ENCODE results near the gene TCTA. TPM values are rescaled to one million over a fixed set of nuclear protein-coding genes. Genes with fewer than 3 reads are reported as not detected.

Gene TCTA
- total and polyA plus RNA-seq, 2 donors (not counting 3 experiments of a cell fraction or from before 2014, with no cell fraction given), result 21.9 to 32.3 TPM

- H3K4me2 ChIP-seq (ENCODE audit: insufficient read depth, low read length), result no peak overlapping the region
- POLR2A ChIA-PET, result interaction anchor here (0.5 kb wide), 1 partner anchor 8 kb away, joined by 5 read pairs; no protein-coding TSS in a partner anchor
Measured at GRCh38 chr3:49378249-49378895, 33.9 kb upstream of the TCTA start.

More at GRCh38 chr3:49378249-49378895, 33.9 kb upstream of the TCTA start:
- dilution Hi-C loops (cut with MboI; ENCODE audit: extremely low pct_ligation_motif_present, low sequenced_read_pairs) (no loop called here), intact Hi-C loops (cut with micrococcal nuclease) (no loop called here)
- no peak for TF ChIP-seq GATA2 (IDR thresholded peaks at IDR 0.05; ENCODE audit: insufficient read depth, insufficient read length, low read depth, low read length)
- no peak for TF ChIP-seq EZH2 (IDR thresholded peaks at IDR 0.05; ENCODE audit: borderline replicate concordance, low read depth, low read length, severe bottlenecking)
- no peak for TF ChIP-seq CTCF (IDR thresholded peaks at IDR 0.05; ENCODE audit: extremely low read depth in 1 of 2, insufficient read depth in 1 of 2, low read depth in 1 of 2, low read length in 2 of 2)
- Histone ChIP-seq H3K9ac (replicated peaks; ENCODE audit: extremely low read depth, insufficient read depth, low read length) (no peak overlapping the region), H3K9me3 (replicated peaks; ENCODE audit: control insufficient read depth, insufficient read depth, low read length) (no peaks in the 10 kb centered on the region), H3K36me3 (ENCODE audit: control insufficient read depth in 2 of 2, extremely low read depth in 1 of 2, insufficient read depth in 2 of 2, low read length in 2 of 2) (peaks cover 13 to 14% of the 10 kb centered on the region in 2 experiments), H3K27ac (ENCODE audit: insufficient read depth, low read depth, low read length) (no peak overlapping the region), H3K79me2 (ENCODE audit: control insufficient read depth, insufficient read depth, low read length) (peaks cover 99% of the 10 kb centered on the region), H3K27me3 (ENCODE audit: control insufficient read depth in 2 of 2, insufficient read depth in 2 of 2, low read length in 2 of 2) (no peaks in the 10 kb centered on the region), H2AFZ (ENCODE audit: low read depth, low read length) (no peak overlapping the region), H3K4me3 (replicated peaks in 1 of 3; ENCODE audit: insufficient read depth in 1 of 3, low read depth in 1 of 3, low read length in 3 of 3) (no peak overlapping the region), H3K9me1 (replicated peaks; ENCODE audit: control insufficient read depth, extremely low read depth, insufficient read depth, low read length) (no peaks in the 10 kb centered on the region), H3K4me1 (ENCODE audit: control insufficient read depth, extremely low read depth, insufficient read depth, low read length) (no peaks in the 10 kb centered on the region), H4K20me1 (replicated peaks; ENCODE audit: control insufficient read depth, extremely low read depth, insufficient read depth, low read length) (peaks cover 10% of the 10 kb centered on the region)
- CTCF ChIA-PET, result interaction anchor here (1.2 to 1.3 kb wide), 2 partner anchors 10 to 71 kb away, joined by 3 read pairs; no protein-coding TSS in a partner anchor
- DNase-seq (ENCODE audit: low read depth, low spot score) (no peak), FAIRE-seq (no peak)
- BruUV-seq (replicated peaks), result no TSS peak

Measured in endothelial cell of umbilical vein (primary cell).